ENCODE data around the gene PLXDC1.

DNA sequence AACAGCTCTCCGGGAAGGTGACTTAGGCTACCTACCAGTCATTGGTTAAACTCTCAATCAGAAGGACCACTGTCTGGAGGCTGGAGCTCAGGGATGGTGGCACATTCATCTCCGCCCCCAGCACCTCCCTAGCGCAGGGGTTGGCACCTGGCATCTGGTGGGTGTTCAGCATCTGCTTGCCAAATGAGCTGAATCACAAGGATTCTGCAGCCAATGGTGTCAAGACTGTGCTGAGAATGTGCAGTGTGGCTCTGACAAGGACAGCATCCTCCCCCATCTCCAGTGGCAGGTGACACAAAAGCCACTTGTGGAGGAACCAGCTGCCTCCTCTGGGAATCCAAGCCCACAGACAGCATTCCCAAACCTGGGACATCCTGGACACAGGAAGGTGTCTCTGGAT is 35.2 kb downstream of the PLXDC1 start:
- TF ChIP-seq, protein P1, sequence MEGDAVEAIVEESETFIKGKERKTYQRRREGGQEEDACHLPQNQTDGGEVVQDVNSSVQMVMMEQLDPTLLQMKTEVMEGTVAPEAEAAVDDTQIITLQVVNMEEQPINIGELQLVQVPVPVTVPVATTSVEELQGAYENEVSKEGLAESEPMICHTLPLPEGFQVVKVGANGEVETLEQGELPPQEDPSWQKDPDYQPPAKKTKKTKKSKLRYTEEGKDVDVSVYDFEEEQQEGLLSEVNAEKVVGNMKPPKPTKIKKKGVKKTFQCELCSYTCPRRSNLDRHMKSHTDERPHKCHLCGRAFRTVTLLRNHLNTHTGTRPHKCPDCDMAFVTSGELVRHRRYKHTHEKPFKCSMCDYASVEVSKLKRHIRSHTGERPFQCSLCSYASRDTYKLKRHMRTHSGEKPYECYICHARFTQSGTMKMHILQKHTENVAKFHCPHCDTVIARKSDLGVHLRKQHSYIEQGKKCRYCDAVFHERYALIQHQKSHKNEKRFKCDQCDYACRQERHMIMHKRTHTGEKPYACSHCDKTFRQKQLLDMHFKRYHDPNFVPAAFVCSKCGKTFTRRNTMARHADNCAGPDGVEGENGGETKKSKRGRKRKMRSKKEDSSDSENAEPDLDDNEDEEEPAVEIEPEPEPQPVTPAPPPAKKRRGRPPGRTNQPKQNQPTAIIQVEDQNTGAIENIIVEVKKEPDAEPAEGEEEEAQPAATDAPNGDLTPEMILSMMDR (IDR thresholded peaks at IDR 0.05; ENCODE audit: low read length) = no peak
- TF ChIP-seq EZH2 (optimal IDR thresholded peaks at IDR 0.05; ENCODE audit: low read depth, low read length) = no peak
